ENCODE results near the gene TNFSF12.

TNFSF12 gene

GRCh38 chr17:7562208-7562605 lies 13.3 kb downstream of the TNFSF12 start:
- peak overlapping the region; percentile 83 to 86 for H3K4me3 ChIP-seq (replicated peaks in 1 of 2; ENCODE audit: low read depth in 2 of 2, low read length in 2 of 2)
- TF ChIP-seq, protein P1, sequence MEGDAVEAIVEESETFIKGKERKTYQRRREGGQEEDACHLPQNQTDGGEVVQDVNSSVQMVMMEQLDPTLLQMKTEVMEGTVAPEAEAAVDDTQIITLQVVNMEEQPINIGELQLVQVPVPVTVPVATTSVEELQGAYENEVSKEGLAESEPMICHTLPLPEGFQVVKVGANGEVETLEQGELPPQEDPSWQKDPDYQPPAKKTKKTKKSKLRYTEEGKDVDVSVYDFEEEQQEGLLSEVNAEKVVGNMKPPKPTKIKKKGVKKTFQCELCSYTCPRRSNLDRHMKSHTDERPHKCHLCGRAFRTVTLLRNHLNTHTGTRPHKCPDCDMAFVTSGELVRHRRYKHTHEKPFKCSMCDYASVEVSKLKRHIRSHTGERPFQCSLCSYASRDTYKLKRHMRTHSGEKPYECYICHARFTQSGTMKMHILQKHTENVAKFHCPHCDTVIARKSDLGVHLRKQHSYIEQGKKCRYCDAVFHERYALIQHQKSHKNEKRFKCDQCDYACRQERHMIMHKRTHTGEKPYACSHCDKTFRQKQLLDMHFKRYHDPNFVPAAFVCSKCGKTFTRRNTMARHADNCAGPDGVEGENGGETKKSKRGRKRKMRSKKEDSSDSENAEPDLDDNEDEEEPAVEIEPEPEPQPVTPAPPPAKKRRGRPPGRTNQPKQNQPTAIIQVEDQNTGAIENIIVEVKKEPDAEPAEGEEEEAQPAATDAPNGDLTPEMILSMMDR (IDR thresholded peaks at IDR 0.05; ENCODE audit: low read depth, low read length), result no peak
- DNase-seq (ENCODE audit: low read depth in 2 of 2), result no peak

DNA sequence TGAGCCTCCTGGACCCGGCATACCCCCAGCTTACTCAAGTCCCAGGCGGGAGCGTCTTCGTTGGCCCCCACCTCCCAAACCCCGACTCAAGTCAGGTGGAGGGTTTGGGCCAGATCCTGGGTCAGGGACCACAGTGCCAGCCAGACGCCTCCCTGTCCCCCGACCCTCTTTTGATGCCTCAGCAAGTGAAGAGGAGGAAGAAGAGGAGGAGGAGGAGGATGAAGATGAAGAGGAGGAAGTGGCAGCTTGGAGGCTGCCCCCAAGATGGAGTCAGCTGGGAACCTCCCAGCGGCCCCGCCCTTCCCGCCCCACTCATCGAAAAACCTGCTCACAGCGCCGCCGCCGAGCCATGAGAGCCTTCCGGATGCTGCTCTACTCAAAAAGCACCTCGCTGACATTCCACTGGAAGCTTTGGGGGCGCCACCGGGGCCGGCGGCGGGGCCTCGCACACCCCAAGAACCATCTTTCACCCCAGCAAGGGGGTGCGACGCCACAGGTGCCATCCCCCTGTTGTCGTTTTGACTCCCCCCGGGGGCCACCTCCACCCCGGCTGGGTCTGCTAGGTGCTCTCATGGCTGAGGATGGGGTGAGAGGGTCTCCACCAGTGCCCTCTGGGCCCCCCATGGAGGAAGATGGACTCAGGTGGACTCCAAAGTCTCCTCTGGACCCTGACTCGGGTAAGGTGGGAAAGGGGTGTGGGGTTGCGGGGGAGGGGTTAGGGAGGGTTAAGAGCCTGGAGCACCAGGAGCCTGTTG lies 14.4 kb downstream of the TNFSF12 start:
- TF ChIP-seq, protein P1 (IDR thresholded peaks at IDR 0.05; ENCODE audit: low read depth, low read length), result no peak
- DNase-seq (ENCODE audit: low read depth in 2 of 2), result no peak
- H3K4me3 ChIP-seq (replicated peaks in 1 of 2; ENCODE audit: low read depth in 2 of 2, low read length in 2 of 2), result no peak overlapping the region

DNA sequence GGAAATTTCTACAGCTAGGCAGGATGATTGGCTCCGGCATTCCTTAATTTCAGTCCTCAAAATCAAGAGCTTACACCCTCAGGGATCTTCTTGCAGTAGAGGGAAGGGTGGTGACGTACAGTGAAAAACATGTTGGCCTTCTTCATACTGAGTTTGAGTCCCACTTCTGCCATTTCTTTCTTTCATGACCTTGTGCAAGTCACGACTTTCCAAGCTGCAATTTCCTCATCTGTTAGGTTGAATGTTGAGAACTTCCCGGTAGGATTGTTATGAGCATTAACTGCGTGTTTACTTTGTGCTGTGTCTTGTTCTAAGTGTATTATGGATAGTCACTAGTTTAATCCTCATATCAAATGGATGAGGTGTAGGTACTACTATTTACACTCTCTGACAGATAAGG lies 20.7 kb downstream of the TNFSF12 start:
- no peak overlapping the region for H3K4me3 ChIP-seq (replicated peaks in 1 of 2; ENCODE audit: low read depth in 2 of 2, low read length in 2 of 2)
- no peak for DNase-seq (ENCODE audit: low read depth in 2 of 2)
- TF ChIP-seq, protein P1 (IDR thresholded peaks at IDR 0.05; ENCODE audit: low read depth, low read length), result no peak

DNA sequence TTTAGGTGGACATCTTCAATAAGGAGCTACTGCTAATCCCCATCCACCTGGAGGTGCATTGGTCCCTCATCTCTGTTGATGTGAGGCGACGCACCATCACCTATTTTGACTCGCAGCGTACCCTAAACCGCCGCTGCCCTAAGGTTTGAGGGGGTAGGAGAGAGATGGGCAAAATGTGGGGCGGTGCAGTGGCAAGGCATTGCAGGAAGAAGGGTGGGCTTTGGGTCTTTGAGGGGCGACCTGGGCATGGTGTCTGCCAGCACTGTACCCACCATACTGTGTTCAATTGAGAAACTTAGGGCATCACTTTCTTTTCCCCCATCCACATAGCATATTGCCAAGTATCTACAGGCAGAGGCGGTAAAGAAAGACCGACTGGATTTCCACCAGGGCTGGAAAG lies 21.5 kb downstream of the TNFSF12 start:
- no peak for DNase-seq (ENCODE audit: low read depth in 2 of 2)
- TF ChIP-seq, protein P1 (IDR thresholded peaks at IDR 0.05; ENCODE audit: low read depth, low read length), result no peak
- no peak overlapping the region for H3K4me3 ChIP-seq (replicated peaks in 1 of 2; ENCODE audit: low read depth in 2 of 2, low read length in 2 of 2)

- peak overlapping the region; percentile 46 to 62 for H3K4me3 ChIP-seq (replicated peaks in 1 of 2; ENCODE audit: low read depth in 2 of 2, low read length in 2 of 2)
- TF ChIP-seq, protein P1 (IDR thresholded peaks at IDR 0.05; ENCODE audit: low read depth, low read length), result no peak
- no peak for DNase-seq (ENCODE audit: low read depth in 2 of 2)
Measured at GRCh38 chr17:7572338-7572587, 23.4 kb downstream of the TNFSF12 start.

- peak overlapping the region; percentile 98 to 99 for H3K4me3 ChIP-seq (replicated peaks in 1 of 2; ENCODE audit: low read depth in 2 of 2, low read length in 2 of 2)
- peak; percentile 100 for DNase-seq (ENCODE audit: low read depth in 2 of 2)
- TF ChIP-seq, protein P1 (IDR thresholded peaks at IDR 0.05; ENCODE audit: low read depth, low read length), result no peak
Measured at GRCh38 chr17:7572588-7573323, 23.9 kb downstream of the TNFSF12 start.

All from cardiac fibroblast (primary cell).